RWPE1 (cell line): Measurements from ENCODE around the gene P2RX1.

ENCODE experiments used
- CTCF ChIA-PET: fragments of 350-600 bp; sonication (Branson Sonifier 250); formaldehyde crosslinking; extraction: SDS; loops from one replicate; lab custom pipeline; 2021; lab: Yijun Ruan, JAX
- POLR2A ChIA-PET: fragments of 400-600 bp; formaldehyde crosslinking; extraction: SDS; loops from one replicate; lab custom pipeline; 2020; ENCODE audit warnings: antibody characterized with exemption; ENCODE audit not compliant: low non-redundant PET; lab: Yijun Ruan, JAX
- DNase-seq: peaks from one replicate; pipeline ENCODE4 v3.0.0; 2012; ENCODE audit warnings: low spot score
- H3K27ac ChIP-seq: fragments of 450-650 bp; 2 replicates; pipeline ENCODE4 v1.5.1; 2017
- TF ChIP-seq, protein P1 (sequence below): fragments of 450-650 bp; conservative IDR thresholded peaks from 2 replicates; pipeline ENCODE4 v1.5.1; 2017; ENCODE audit warnings: low read depth, mild to moderate bottlenecking

P2RX1 gene

DNA sequence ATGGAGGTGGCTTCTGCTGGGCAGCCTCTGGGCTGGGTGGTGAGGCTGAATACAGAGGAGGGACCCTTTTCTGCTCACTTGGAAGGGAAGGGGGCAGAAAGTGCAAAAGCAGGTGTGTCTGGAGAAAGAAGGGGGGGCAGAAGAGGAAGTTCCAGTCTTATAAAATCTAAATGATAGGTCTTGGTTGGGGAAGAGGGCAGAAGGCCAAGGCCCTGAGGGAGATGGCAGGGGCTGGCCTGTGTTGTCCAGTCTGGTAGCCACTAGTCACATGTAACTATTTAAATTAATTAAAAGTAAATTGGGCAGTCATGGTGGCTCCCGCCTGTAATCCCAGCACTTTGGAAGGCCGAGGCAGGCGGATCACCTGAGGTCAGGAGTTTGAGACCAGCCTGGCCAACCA, 20.9 kb downstream of the P2RX1 start:
- H3K27ac ChIP-seq, result peak overlapping the region; percentile 96
- TF ChIP-seq, protein P1, sequence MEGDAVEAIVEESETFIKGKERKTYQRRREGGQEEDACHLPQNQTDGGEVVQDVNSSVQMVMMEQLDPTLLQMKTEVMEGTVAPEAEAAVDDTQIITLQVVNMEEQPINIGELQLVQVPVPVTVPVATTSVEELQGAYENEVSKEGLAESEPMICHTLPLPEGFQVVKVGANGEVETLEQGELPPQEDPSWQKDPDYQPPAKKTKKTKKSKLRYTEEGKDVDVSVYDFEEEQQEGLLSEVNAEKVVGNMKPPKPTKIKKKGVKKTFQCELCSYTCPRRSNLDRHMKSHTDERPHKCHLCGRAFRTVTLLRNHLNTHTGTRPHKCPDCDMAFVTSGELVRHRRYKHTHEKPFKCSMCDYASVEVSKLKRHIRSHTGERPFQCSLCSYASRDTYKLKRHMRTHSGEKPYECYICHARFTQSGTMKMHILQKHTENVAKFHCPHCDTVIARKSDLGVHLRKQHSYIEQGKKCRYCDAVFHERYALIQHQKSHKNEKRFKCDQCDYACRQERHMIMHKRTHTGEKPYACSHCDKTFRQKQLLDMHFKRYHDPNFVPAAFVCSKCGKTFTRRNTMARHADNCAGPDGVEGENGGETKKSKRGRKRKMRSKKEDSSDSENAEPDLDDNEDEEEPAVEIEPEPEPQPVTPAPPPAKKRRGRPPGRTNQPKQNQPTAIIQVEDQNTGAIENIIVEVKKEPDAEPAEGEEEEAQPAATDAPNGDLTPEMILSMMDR, result no peak
- no peak for DNase-seq
- CTCF ChIA-PET, result interaction anchor here (0.6 to 1.3 kb wide), 4 partner anchors 12 to 58 kb away, joined by 3 to 8 read pairs (median 5); no protein-coding TSS in a partner anchor
- POLR2A ChIA-PET, result interaction anchor here (0.7 kb wide), 1 partner anchor 11 kb away, joined by 6 read pairs; no protein-coding TSS in a partner anchor

GRCh38 chr17:3894911-3895343, 21.3 kb downstream of the P2RX1 start:
- no peak for DNase-seq
- TF ChIP-seq, protein P1, result no peak
- ChIA-PET POLR2A (interaction anchor here (0.7 kb wide), 1 partner anchor 11 kb away, joined by 6 read pairs; no protein-coding TSS in a partner anchor), CTCF (interaction anchor here (0.6 to 1.3 kb wide), 4 partner anchors 12 to 965 kb away, joined by 4 to 8 read pairs (median 6); no protein-coding TSS in a partner anchor)
- peak overlapping the region; percentile 96 for H3K27ac ChIP-seq

DNA sequence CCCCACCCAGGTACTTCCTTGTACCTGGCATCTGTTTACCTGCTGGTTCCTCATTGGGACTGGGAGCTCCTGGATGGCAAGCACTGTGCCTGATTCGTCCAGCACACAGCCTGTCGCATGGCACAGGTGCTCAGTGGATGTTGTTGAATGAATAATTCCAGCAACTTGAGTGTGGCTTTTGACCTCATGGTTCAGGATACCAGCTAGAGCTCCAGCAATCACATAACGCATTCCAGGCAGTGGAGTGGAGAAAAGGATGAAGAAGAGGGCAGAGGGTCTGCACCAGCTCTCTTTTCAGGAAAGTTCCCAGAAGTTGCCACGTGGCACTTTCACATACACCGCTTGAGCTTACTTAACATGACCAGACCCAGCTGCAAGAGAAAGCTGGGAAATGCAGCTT, 22.1 kb downstream of the P2RX1 start:
- POLR2A ChIA-PET, result no interaction called here
- no peak for DNase-seq
- TF ChIP-seq, protein P1, result no peak
- CTCF ChIA-PET, result interaction anchor here (0.6 to 1.3 kb wide), 3 partner anchors 20 to 966 kb away, joined by 3 to 6 read pairs (median 5); no protein-coding TSS in a partner anchor
- peak overlapping the region; percentile 96 for H3K27ac ChIP-seq

DNA sequence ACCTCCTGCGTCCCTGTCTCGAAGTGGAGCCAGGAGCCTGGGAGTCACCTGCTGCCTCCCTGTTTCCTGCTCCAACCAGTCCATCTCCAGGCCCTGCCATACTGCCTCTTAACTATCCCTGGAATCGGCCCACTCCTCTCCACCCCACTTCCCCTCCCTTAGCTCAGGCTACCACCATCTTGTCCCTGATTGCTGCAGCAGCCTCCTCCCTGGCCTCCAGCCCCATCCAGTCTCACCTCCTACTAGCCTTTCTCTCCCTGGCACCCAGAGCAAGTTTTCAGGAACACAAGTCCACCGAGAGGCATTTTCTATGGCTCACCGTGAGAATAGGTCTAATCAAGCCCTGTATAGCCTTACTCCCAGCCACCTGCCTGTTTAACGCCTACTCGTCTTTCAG, 22.5 kb downstream of the P2RX1 start:
- ChIA-PET CTCF (interaction anchor here (0.6 kb wide), 1 partner anchor 232 kb away, joined by 3 read pairs; no protein-coding TSS in a partner anchor), POLR2A (interaction anchor here (1.0 kb wide), 1 partner anchor 226 kb away, joined by 3 read pairs; no protein-coding TSS in a partner anchor)
- peak overlapping the region; percentile 96 for H3K27ac ChIP-seq
- TF ChIP-seq, protein P1, result no peak
- DNase-seq, result no peak

GRCh38 chr17:3893003-3893719, 23.1 kb downstream of the P2RX1 start, which contains the start of gene CAMKK1:
Gene CAMKK1 (minus strand): TSS chr17:3893053. CDS start chr17:3885687, 7,366 bp downstream.
- DNase-seq, result peak; percentile 96
- peak within 1 kb of the TSS; percentile 96 for H3K27ac ChIP-seq
- POLR2A ChIA-PET, result interaction anchor here (1.0 kb wide), 1 partner anchor 225 kb away, joined by 3 read pairs; no protein-coding TSS in a partner anchor
- TF ChIP-seq, protein P1, result no peak
- CTCF ChIA-PET, result interaction anchor here (0.6 kb wide), 1 partner anchor 201 kb away, joined by 4 read pairs; no protein-coding TSS in a partner anchor
